ENCODE measurements around the gene FANCC.

DNA sequence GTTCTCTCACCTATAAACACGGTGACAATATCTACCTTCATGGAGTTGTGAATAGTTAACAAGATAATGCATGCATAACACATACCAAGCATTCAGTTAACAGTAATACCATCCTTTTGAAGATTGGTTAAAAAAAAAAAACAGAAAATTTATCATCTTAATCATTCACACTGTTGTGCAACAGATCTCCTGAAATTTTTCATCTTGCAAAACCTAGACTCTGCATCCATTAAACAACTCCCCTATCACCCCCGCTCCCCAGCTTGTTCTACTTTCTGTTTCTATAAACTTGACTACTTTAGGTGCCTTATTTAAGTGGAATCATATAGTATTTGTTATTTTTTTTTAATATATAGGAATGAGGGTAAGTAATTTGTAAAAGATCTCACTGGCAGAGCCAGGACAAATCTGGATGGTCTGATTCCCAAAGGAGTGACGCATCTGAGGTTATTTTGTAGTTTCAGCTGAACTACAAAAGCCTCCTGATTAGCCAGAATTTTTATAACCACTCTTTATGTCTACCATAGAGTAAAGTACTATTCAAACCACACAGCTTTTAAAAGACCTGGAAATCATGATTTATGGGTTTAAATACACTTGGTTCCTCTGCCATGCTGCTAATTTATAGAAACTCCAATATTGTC is 93.0 kb downstream of the FANCC start:
- no peak for TF ChIP-seq CTCF (conservative IDR thresholded peaks at IDR 0.05; ENCODE audit: low read depth, low read length)
- no peak for TF ChIP-seq EZH2 (IDR thresholded peaks at IDR 0.05; ENCODE audit: borderline replicate concordance, low read depth, low read length, poor library complexity, severe bottlenecking)
